GM21515 (cell line): ENCODE data around the gene EFNA5.

Source experiments
- ATAC-seq: cut with Tn5 transposase; IDR thresholded peaks from one replicate; pipeline ENCODE4 v1.9.1; 2021; ENCODE audit not compliant: unreplicated experiment

Gene EFNA5

DNA sequence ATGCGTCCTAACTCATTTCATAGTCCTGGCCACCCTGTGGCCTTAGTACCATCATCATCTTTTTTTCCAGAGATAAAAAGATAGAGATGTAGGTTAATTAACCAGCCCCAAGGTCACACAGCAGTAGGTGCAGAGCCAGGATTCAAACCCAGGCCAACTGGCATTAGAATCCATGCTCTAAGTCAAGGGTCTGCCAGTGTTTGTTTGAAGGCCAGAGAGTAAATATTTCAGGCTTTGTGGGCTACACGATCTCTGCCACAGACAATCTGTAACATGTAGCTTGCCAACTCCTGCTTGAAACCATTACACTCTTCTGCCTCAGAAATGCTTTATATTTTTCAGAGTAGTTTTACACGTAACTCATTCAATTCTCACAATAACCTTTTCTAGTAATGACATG is 119.6 kb downstream of the EFNA5 start:
- ATAC-seq = no peak

- ATAC-seq = no peak
Measured at GRCh38 chr5:107549567-107549966, 121.2 kb downstream of the EFNA5 start.

GRCh38 chr5:107548477-107548876 is 122.3 kb downstream of the EFNA5 start:
- ATAC-seq = no peak

DNA sequence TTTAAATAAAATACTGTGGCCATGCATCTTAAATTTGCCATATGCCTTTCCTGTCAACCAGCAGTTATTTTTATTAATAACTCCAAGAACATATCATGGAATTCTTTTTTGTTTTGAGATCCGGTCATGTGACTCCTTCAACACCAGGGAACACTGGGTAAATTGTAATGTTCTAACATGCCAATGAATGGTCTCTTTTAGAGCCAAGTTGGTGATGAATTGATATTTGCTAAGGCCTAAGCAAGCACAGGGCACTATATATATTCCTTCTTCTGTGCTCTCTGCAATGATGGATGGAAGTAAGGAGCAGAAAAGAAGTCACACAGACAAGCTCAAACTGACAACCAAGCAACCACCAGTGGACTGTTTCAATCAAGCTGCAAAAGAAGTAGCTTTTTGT is 124.0 kb downstream of the EFNA5 start:
- no peak for ATAC-seq

DNA sequence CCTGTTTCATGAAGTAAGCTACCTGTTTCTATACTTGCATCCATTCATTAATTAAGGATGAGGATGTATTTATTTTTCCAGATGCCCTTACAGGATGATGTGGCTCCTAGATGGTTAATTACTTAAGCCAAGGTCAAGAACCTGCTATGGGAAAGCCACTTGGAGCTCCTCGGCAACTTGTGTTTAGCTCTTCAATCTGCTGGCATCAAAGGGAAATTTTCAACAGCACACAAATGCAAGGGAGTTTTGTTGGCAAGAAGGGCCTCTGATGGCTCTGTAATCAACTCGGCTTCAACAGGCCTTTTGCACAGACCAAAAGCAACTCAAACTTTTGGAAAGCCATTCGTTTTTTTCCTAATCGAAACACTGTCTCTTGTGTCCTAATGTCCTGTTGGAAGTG is 125.3 kb downstream of the EFNA5 start:
- ATAC-seq = no peak

DNA sequence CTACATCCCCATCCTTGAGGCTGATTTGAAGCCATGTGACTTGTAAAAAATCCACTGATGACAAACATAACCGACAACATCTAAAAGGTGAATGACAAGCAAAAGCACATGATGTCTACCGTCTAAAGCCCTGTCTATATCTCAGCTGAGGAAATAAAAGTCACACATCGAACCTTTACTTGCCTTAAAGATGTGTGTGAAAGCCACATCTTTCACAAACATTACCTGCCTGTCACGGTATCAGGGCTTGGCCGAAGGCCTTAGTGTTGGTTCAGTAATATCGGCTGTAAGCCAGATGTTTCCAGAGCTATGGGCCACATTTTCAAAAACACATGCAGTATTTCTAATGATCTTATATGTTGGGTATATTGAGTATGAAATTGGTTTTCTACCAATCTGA is 125.8 kb downstream of the EFNA5 start:
- ATAC-seq = no peak

GRCh38 chr5:107544476-107544875 is 126.3 kb downstream of the EFNA5 start:
- no peak for ATAC-seq

GRCh38 chr5:107543868-107544267 is 126.9 kb downstream of the EFNA5 start:
- no peak for ATAC-seq

DNA sequence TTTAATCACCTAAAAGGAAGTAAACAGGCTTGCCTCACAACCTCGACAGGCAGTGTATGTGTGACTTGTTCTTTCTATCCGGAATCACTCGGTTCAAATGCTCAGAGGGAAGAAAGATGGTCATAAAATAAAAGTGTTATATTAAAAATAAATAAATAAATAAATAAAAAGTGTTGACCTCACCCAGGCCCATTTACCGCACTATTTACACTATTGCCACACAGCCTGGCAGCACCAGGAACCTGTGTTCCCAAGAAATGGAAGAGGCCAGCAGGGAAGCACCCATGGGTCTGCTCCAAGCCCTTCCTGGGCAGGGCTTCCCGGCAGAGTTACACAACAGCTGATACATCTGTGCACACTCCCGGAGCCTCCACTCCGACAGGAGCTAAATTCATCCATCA is 127.9 kb downstream of the EFNA5 start:
- ATAC-seq = no peak

- ATAC-seq = no peak
Measured at GRCh38 chr5:107542428-107542827, 128.3 kb downstream of the EFNA5 start.

DNA sequence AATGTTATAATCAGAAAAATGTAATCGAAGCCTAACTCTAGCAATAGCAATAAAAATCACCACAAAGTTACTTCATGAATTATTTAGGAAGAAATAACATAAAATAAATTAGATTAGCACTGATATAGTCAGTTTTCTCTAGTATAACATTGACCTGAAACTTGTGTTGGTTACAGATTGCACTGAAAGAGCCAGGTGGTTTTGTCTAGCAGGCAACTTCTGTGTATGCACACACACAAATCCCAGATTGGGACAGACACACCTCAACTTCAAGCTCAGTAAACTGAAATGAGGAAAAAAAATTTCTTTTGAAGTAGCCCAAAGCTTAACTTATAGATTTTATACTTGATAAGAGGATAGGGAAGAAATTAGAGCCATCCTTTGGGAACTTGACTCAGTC is 129.3 kb downstream of the EFNA5 start:
- peak; percentile 76 for ATAC-seq

GRCh38 chr5:107539726-107540330 is 130.9 kb downstream of the EFNA5 start:
- no peak for ATAC-seq

- ATAC-seq = no peak
Measured at GRCh38 chr5:107538805-107539445, 131.8 kb downstream of the EFNA5 start.

GRCh38 chr5:107538331-107538730 is 132.4 kb downstream of the EFNA5 start:
- no peak for ATAC-seq

DNA sequence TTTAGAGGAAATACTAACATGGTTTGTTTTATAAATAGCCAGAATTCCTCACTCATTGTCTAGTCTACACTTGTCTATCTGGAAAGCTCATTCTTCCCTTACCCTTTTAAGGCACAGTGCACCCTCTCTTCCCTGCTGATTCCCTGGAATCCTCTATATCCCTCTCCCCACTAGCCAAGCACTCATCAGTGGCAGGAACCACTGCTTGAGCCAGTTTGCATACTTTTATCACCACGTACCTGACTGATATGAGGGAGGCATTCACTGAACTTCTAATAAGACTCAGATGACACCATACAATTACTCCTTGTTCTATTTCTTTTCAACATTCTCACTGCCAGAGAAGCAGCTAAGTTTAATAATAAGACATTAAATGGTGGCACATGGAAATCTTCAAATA is 134.9 kb downstream of the EFNA5 start:
- ATAC-seq = no peak

DNA sequence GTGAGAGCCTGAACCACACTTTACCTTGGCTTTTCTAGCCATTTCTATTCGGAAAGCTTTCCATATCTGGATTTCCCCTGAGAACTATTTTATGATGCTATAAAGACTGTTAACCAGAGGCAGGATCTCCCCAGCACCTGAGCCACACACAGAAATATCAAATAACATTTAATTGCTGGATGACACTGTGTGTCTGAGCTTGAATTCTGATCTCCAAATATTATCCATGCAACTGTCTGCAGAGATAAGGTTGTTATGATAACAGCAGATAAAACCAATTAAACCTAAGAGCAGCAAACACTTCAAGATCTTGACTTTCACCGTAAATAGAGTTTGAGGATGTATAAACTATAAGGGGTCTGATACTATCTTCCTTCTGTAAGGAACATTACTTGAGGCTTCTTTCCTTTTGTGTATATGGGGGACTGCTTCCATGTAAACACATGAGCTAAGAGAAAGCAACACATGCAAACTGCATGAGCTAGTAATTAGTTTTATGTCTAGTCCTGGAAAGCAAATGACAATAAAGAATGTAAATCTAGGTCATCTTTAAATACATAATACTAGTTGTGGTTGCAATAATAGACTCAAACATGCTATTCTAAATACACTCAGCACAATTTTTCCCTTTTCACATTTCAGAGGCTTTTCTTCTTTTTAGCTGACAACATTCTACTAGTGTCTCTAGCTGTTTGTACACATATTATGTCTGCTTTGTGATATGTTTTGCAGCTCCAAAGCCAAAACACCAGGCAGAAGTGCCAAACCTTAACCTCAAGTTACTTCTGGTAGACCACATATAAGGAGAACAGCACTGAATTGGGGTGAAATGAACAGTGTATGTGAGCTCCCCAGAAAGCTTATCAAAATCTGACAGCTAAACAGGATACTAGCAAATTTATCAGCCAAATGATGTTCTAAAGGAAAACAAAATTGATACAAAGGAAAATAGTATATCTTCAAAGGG is 136.5 kb downstream of the EFNA5 start:
- ATAC-seq = no peak

DNA sequence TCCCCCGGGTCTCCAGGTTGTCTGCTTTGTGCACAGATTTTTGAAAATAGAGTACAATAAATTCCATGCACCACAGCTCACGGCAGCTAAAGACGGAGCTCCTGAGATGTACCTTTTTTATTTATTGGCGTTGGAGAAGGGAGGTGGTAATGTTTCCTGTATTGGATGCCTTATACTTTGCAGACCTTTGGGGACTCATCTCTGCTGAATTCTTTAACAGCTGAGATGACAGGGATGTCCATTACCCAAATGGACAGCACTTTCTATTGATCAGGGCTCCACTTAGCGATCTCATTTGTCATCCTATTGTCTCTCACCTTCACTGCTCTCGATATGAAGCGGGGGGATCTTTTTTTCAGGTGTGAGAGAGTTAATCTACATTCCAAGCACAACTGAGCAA is 137.8 kb downstream of the EFNA5 start:
- ATAC-seq = no peak

DNA sequence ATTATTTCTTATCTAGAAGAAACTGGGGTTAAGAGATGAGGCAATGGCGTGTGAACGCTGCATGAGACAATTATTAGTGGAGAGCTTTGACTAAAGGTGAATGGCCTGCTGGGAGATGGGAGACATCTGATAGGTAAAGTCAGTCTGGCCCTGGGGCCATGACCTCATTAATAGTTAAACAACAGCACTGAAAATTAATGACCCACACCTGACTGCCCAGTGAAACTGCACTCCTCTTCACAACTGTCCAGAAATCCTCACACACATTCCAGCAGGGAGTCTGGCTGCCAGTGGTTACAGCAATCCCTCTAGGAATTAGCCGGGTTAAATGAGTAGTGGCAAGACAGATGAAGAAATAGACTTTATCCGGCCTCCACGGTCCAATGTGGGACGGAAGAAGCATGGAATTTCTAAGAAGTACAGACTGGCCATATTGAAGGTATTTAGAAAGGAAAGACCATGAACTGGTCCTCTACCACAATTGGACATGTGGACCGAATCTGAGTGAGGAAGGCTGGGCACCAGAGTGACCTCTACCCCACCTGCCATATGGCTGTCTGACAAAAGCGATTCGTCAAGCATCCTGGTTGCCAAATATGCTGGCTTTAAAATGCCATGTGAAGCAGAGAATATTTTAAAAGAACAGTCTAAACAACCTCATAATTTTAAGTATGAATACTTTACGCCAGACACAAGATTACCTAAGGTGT is 138.4 kb downstream of the EFNA5 start:
- ATAC-seq = no peak

GRCh38 chr5:107531308-107531707 is 139.4 kb downstream of the EFNA5 start:
- no peak for ATAC-seq

- no peak for ATAC-seq
Measured at GRCh38 chr5:107529618-107530017, 141.1 kb downstream of the EFNA5 start.

DNA sequence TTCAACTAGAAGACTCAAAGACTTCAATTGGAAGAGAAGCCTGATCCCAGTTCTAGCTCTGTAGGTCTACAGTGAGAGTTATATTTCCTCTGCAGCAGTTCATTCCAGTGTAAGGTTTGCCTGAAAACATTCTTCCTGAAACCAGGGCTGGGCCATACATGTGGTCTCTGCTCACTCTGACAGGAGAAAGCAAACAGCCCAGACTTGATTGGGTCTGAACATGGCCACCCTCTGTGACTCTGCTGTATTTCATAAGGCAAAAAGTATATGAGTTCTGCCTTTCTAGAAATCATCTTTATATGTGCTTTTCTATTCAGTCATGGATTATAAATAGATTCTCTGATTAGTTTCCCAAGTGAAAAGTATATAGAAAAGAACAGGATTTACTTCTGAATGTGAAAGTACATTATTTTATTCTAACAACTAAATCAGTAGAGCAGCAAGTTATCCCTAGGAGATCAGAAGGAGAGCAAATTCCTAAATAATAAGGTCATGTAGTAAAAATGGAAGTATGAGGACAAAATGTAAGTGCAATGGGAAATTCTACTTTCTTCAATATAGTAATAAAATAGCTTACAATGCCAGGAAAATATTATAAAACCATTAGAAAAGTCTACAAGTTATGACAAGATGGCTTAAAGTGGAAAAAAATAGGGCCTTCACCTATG is 144.3 kb downstream of the EFNA5 start:
- no peak for ATAC-seq
